CD1c-positive myeloid dendritic cell (primary cell): ENCODE results near the gene TNS3.

ENCODE experiments used
- DNase-seq: peaks from one replicate; pipeline ENCODE4 v3.0.0-alpha.2; 2016; ENCODE audit errors: extremely low spot score

Gene TNS3

DNA sequence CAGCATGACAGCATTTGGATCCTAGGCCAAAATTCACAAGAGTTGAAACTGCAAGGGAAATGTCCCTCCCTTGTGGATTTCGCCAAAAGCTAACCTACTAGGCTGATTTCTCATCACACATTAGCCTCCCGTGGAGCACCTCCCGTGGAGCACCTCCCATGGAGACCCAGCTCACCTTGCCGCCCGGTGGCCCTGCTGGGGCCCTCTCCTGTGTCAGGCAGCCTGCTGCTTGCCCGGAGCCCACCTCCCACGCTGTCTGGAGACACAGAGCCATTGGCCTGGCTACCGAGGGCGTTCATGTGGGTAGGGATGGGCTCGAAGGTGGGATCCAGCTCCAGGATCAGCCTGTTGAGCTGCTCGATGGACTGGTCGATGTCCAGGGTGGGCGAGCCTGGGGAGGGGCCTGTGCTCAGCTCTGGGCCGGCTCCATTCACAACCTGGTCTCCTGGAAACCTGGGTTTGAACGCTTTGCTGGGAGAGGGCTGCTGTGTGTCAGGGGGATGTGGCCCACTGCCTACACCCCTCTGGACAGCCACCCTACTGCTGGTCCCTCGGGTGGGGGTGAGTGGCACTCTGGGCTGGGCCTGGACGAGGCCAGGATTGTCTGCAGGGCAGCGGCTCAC, 213.6 kb downstream of the TNS3 start:
- no peak for DNase-seq

DNA sequence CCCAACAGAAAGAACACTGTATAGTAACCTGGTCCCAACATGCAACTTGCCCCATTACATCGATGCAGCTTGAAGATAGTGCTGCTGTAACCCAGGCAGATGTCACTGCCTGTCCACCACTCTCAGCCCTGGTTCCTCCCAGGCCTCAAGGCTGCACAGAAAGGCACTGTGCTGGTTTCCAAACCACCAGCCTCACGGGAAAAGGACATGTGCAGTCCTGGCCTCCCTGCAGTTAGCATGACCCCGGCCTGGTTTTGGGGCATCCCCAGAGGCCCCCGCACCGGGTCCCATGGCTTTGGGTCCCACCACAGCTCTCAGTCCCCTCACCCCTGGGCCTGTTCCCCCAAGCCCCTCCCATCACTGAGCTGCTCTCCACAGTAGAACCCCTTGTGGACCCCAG, 214.5 kb downstream of the TNS3 start:
- no peak for DNase-seq

DNA sequence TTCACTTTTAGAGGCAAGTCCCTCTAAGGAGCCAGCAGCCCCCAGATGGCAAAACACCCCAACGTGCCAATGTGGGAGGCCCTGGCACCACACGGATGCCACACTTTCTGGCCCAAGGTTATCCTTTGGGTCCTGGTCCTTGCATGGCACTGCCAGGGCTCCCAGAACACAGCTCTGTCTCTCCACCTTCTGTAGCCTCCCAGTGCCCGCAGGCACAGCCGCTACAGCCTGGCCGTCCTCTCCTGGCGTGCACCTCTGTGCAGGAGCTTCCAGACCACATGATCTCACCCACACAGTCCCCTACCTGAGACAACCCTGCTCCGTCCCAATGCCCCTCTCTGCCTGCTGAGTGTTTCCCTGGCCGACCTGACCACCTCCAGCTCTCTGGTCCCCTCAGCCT, 215.0 kb downstream of the TNS3 start:
- no peak for DNase-seq

DNA sequence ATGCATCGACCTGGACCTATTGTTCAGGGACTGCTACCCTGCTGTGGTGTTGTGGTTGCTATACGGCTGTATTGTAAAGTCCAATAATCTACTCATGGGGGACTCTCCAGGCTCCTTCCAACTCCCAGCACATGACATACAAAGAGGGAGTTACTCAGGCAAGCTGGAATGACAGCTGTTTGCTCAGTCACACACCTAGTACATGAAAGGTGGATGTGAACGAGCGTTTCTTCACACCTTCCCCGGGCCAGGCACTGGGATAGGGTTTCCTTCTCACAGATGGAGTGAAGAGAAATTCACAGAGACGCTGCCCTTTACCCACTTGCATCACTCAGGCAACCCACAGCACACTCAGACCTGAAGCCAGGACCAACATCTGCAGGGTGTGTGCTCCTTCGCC, 215.7 kb downstream of the TNS3 start:
- DNase-seq, result no peak

DNA sequence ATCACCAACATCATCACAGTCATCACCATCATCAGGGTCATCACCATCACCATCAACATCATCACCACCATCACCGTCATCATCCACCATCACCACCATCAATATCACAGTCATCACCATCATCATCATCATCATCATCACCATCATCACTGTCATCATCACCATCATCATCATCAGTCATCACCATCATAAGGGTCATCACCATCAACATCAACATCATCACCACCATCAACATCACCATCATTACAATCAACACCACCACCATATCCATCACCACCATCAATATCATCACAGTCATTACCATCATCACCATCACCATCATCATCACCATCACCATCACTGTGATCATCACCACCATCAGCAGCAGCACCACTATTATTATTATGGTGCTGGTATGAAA, 218.9 kb downstream of the TNS3 start:
- no peak for DNase-seq

DNA sequence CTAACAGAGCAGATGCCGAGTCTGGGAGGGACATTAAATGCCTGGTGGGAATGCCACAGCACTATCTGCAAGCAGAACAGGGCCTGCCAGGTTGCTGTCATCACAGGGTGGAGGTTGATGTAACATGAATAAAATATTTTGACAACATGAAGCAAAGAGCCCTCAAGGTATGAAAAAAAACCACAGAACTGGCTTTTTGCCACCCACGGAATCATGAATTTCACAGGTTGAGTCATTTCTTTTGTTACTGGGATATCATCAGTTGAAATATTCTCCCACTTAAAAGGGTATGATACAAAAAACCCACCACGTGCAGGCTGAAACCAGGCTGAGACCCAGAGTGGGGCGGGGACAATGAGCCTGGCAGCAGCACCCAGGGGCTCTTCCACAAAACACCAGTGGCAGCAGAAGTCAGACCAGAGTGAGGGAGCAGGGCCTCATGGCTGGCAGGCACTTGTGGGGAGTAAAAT, 220.1 kb downstream of the TNS3 start:
- DNase-seq, result no peak

DNA sequence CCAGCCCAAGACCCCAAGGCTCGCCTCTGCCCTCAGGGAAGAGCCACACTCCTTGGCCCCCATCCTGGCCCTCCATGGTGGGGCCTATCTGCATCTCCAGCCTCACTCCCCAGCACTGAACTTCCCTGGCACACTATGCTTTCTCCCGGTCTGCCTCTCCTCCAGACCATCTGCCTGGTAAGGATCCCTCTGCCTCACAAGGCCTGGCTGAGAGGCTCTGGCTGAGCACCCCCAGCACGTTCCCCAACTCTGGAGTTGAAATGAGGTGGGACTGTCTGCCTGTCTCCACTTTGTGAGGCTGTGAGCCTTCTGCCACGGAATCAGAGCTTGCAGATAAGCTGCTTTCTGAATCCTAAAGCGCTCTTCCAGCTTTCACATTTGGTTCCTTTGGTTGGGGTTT, 220.7 kb downstream of the TNS3 start:
- DNase-seq, result no peak

DNA sequence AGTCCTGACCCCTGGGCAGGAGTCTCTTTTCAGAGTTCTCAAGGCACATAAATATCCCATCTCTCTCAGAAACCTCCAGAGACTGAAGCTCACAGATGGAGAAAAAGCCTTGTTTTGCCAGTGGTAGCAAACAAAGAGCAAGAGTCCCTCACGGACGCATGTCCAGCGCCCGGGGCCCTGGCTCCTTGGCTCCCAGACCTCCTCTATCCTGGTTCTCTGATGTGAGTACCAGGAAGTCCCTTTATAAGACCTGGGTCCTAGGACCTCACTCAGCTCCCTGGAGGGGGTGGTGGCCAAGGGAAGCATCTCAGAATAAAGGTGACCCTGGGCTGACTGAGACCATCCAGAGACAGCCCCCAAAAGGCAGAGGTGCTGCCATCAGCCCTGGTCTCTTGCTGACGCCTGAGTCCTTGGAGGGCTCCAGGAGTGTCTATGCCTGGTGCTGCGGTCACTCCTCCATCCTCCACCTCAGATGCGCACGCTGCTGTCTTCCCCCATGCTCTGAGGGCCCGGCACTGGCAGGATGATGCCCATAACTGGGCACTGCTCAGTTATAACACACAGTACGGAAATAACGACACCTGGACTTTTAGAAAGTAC, 221.5 kb downstream of the TNS3 start:
- no peak for DNase-seq

DNA sequence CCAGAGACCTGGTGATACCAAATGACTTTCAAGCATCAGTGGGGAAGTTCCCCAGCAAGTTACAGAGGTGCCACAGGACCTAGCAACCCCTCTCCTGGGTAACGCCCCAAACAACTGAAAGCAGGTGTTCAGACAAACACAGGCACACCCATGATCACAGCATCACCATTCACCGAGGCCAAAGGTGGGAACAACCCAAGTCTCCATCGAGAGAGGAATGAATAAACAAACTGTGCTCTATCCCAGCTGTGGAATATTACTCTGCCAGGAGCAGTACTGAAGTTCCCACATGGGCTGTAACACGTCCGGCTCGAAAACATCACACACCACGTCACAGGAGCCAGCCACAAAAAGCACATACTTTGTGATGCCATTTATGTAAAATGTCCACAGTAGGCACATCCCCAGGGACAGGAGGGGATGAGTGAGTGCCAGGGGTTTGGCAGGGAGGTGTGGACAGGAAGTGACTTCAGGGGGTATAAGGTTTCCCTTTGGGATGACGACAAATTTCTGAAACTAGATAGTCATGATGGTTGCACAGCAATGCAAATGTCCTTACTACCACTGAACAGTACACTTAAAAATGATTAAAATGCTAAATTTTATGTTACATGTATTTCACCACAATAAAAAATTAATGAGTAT, 222.8 kb downstream of the TNS3 start:
- no peak for DNase-seq

DNA sequence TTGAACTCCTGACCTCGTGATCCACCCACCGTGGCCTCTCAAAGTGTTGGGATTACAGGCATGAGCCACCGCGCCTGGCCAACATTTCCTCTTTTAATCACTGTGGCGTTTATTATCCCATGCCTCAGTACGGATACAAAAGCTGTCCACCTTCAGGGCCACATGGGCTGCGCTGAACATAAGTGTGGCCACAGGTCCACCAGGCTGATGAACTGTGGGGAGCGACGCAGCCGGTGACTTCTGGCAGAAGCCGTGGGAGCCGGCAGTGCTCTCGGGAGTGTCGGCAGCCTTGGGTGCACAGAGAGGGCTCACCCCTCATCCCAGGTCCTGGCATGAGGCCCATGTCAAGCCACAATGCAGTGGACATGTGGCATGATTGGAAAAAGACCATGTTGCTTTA, 223.6 kb downstream of the TNS3 start:
- no peak for DNase-seq

DNA sequence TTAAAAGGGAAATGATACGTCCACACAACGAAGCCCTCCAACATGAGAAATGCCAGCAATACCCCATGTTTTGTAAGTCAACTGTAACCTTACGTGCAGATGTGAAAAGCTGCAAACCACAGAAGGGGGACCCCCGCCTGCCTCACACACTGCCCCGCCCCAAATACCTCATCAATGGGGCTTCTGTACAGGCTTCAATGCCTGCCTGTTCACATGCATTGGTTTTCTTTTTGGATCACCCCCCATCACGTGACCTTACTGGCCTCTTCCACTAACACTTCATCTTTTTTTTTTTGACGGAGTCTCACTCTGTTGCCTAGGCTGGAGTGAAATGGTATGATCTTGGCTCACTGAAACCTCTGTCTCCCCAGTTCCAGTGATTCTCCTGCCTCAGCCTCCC, 224.0 kb downstream of the TNS3 start:
- DNase-seq, result no peak

DNA sequence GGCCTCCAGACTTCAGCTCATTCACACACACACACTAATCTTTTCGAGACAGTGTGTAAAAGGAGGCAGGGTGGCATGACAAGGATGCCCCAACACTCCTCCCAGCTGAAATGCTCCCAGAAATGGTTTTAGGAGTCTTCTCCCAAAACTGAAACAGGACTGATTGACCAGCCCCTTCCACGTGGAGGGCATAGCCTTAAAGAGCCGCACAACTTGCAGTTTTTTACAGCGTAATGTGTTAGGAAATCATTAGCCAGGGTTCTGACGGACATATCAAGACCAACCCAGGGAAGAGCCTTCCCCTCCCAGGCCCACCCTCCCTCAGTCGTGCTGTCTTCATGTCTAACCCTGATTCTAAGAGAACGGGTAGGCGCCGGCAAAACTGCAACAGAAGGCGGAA, 224.6 kb downstream of the TNS3 start:
- no peak for DNase-seq

DNA sequence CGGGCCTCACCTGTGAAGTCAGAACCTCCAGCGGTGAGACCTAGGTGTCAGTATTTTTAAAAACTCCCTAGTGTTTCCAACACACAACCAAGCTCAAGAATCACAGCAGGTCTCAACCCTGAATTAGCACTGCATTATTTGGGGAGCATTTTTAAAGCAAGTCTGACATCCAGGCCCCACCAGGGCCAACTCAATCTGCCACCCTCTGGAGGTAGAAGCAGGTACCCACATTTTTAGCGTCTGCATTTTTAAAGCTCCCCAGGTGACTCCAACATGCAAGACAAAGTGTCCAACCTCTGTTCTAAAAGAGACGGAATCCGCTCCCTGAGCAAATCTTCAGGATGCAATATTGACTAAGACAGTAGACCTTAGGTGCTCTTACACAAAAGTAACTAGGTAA, 225.7 kb downstream of the TNS3 start:
- no peak for DNase-seq

DNA sequence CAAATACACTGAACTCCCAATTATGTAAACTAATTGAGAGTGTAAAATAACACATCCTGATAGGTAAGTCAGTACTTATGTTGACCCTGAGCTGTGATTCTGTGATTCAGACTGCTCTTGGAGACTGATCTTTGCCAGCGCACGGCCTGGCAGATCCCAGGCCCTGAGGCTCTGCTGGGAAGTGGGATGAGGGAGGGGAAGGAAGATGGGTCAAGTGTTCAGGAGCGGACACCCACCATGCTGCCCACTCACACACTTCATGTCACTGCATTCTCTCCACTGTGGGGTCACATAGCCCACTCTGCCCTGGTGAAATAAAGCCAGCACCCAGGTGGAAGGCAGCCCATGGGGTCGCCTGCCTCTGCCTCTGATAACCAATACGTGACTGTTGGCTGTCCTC, 226.2 kb downstream of the TNS3 start:
- DNase-seq, result no peak

DNA sequence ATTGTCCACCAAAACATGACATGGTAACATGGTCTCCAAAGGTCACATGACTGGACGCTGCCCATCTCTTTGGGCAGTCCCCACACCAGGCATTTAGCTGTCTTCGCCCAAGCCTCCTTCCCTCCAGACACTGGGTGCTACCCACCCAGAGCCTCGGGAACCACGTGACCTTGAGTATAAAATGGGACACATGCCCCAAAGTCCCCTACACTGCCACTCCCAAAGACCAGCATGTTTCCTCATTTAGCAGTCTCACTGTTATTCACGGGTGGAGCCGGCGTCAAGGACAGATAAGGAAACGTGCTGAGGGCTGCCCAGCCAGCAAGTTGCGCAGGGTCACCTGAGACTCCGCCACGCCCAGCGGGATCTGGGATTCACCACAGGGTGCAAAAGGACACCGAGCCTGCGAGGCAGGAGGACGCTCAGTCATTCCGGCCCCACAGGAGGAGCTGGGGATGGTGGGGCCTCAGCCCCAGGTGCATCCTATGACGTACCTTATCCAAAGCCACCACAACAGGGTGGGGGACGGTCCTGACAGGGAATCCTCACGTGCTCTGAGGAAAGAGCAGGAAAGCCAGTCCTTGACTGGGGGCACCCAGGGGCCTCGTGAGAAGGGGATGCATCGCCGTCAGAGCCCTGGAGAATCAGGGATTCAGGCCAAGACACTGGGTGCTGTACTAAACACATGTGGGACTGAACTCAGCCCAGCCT, 226.9 kb downstream of the TNS3 start:
- DNase-seq, result no peak

DNA sequence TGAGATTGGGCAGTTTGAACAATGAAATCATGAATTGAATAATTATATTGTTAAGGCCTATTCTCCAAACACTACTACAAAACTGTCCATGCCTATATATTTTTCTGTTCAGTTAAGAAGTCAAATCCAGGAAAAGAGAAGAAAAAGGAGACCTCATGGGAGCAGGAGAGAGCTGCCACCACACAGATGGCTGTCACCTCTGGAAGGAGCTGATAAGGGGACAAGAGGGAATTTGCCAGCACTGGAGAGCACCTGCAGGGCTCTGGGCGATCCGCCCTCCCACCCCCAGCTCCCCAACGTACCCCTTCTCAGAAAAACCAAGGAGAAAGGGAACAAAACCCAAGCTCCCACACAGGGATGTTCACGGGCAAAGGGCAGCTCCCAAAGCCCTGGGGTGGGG, 227.8 kb downstream of the TNS3 start:
- DNase-seq, result no peak

DNA sequence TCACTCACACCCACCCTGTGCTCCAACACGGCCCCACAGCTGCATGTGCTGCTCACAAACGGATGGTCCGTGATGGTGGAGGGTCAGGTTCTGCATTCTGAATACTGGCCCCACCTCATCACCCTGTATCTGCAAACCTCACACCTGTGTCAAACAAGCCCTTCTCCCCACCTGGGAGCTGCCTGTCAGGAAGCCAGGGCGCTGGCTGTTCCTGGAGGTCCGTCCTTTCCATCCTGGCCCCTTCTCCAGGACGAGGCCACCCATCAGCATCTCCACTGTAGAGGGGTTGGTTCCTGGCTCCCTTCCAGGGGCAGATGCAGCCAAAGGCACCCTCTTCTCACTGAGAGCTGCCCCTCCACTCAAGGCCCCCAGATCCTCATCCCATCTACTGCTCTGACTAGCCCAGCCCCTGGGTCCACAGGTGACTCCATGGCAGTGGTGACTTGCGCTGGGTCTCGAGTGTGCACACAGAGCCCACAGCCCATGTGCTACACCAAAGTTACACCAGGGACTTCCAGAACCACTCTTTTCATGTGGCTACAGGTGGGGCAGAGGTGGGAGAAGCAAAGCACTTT, 229.4 kb downstream of the TNS3 start:
- no peak for DNase-seq

DNA sequence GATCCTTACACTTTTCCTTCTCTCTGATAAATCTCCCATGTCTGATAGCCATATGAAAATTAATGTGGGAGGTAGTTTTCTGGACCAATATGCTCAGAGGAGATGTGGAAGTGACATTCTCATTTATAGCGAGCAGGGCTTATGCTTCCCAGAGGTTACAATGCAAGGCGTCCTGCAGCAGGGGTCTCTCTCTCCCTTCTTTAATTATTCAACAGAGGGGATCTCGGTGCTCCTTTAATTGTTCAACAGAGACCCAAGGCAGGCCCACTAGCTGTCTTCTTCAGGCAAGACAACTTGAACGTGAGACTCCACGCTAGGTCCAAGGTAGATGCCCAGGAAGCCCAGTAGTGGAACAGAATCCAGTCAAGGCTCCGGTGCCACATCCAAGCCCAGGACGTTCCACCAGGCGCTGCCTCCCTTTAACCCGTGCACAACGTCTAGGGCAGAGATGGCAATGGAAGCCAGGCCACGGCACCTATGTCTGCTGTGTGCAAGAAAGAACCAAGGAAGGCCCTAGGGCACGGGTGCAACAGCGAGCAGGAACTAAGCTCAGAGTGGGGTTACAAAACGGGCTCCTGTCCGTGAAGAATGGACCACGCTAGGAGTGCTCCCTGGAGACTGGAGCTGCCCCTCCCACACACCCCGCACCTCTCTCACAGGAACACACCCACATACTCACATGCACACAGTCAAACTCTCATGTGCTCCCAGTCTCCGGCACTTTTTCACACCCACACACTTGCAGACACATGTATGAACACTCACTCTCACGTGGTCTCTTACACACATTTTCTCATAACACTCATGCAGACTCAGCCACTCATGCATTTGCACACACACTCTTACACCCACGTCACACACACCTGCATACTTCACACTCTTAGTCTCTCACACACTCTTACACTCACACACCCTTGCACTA, 230.4 kb downstream of the TNS3 start:
- DNase-seq, result no peak

DNA sequence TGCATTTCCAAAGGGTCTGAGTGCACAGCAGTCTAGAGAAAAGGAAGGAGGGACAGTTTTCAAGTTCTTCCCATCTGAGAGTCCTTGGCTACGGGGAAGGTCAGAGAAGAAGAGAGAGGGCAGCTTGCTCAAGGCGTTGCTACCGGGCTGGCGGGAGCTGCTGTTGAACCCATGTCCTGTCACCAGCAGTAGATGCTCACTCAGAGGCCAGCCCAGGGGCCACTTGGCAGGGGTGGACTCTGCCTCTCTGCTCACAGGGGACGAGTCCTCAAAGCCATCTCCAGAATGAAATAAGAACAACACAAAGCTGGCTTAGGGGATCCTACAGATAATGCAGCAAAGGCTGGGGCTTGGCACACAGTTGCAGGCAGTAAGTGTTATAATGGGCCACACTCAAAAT, 231.5 kb downstream of the TNS3 start:
- DNase-seq, result no peak

DNA sequence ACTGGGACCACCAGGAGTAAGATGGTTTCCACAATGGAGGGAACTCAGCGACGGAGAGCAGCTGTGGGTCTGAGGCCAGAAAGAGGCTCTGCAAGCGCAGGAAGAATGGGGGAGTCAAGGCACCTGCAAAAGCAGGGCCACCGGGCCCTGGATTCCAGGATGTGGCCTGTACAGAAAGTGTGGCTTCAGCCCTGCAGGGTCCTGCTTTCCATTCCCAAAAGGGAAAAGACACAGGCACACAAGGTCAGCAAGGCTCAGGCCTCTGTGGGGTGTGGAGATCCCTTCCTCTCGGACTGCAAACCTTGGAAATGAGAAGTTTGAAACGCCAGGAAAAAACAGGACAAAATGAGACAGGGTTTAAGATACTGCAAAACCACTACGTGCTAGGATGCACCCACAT, 232.5 kb downstream of the TNS3 start:
- DNase-seq, result no peak

DNA sequence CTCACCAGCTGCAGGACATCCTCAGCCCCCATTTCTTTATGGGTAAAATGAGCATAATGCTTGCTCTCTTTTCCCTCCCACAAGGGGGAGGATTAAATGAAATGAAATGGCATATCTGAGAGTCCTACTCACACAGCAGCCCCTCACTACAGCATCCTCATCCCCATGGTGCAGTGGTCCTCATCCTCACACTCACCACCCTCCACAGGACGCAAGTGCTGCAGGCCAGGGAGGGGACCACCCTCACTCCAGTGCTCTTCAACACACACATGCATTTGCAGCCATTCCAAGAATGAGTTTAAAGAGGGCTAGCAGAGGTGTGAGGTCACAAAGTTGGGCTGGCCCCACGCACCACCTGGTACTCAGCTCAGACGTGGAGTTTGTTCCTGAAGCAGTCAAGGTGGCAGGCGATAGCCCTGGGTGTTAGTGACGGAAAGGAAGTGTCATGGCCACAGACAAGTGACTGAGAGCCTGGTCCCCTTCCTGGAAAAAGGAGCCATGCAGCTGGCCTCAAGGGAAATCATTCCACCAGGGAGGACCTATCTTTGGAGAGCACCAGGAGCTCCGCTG, 234.0 kb downstream of the TNS3 start:
- no peak for DNase-seq
